IMR-90 (cell line): ENCODE measurements around the gene MYH11. TPM values are rescaled to one million over a fixed set of nuclear protein-coding genes. Genes with fewer than 3 reads are reported as not detected.

Source experiments
- ATAC-seq: fragments of 200-7000 bp; cut with Tn5 transposase; 2 replicates; pipeline ENCODE4 v1.9.1; 2020; ENCODE audit warnings: low read depth, mild to moderate bottlenecking, moderate library complexity
- BruUV-seq: library from RNA; stranded (reverse); fragments of 400-500 nt; replicated peaks from 2 replicates; lab custom pipeline; 2021; lab: Mats Ljungman, UMichigan
- CTCF ChIA-PET: fragments of 300-600 bp; formaldehyde crosslinking; extraction: SDS; loops from one replicate; lab custom pipeline; 2021; ENCODE audit warnings: antibody characterized with exemption; lab: Yijun Ruan, JAX
- POLR2A ChIA-PET: fragments of 300-600 bp; sonication (Branson Sonifier 250); formaldehyde crosslinking; loops from one replicate; lab custom pipeline; 2022; ENCODE audit warnings: antibody characterized with exemption; ENCODE audit not compliant: unreplicated experiment; lab: Charles Lee
- DNase-seq: peaks from one replicate; pipeline ENCODE4 v3.0.0; 2013
- H2AFZ ChIP-seq: replicated peaks from 2 replicates; pipeline ENCODE3; 2013; ENCODE audit warnings: low read length, mild to moderate bottlenecking; ENCODE audit not compliant: poor library complexity
- H2AK5ac ChIP-seq: 2 replicates; pipeline ENCODE4 v1.6.1; 2013; ENCODE audit warnings: low read depth, low read length, inconsistent platforms
- H2AK9ac ChIP-seq: replicated peaks from 2 replicates; pipeline ENCODE3; 2013; ENCODE audit warnings: mild to moderate bottlenecking, low read depth, low read length, moderate library complexity; ENCODE audit not compliant: poor library complexity
- H2BK120ac ChIP-seq: 2 replicates; pipeline ENCODE4 v1.6.1; 2013; ENCODE audit warnings: low read depth, low read length, inconsistent platforms
- H2BK15ac ChIP-seq: 3 replicates; pipeline ENCODE4 v1.6.1; 2013; ENCODE audit warnings: low read depth, low read length, inconsistent platforms
- H2BK20ac ChIP-seq: 2 replicates; pipeline ENCODE4 v1.6.1; 2013; ENCODE audit warnings: low read depth, mild to moderate bottlenecking, inconsistent platforms, low read length, moderate library complexity
- H2BK5ac ChIP-seq: 2 replicates; pipeline ENCODE4 v1.6.1; 2013; ENCODE audit warnings: mild to moderate bottlenecking, low read depth, low read length, inconsistent platforms; ENCODE audit not compliant: poor library complexity, severe bottlenecking
- H3K14ac ChIP-seq: replicated peaks from 2 replicates; pipeline ENCODE4 v1.6.1; 2013; ENCODE audit warnings: low read depth, low read length, inconsistent platforms
- H3K18ac ChIP-seq: 2 replicates; pipeline ENCODE4 v1.6.1; 2013; ENCODE audit warnings: low read depth, low read length, control low read depth
- H3K23ac ChIP-seq: 2 replicates; pipeline ENCODE4 v1.6.1; 2013; ENCODE audit warnings: low read depth, low read length, inconsistent platforms
- H3K27ac ChIP-seq: 2 replicates; pipeline ENCODE4 v1.5.1; 2013; ENCODE audit warnings: mild to moderate bottlenecking, control low read depth, low read length; ENCODE audit not compliant: insufficient read depth
- H3K27me3 ChIP-seq: 2 replicates; pipeline ENCODE4 v1.6.1; 2013; ENCODE audit warnings: low read length; ENCODE audit not compliant: control insufficient read depth, insufficient read depth
- H3K36me3 ChIP-seq: 2 replicates; pipeline ENCODE4 v1.6.1; 2013; ENCODE audit warnings: low read length, mixed read lengths; ENCODE audit not compliant: control insufficient read depth, insufficient read depth
- H3K4ac ChIP-seq: 2 replicates; pipeline ENCODE4 v1.6.1; 2013; ENCODE audit warnings: low read depth, low read length, inconsistent platforms
- H3K4me1 ChIP-seq: 2 replicates; pipeline ENCODE4 v1.6.1; 2013; ENCODE audit warnings: low read length, mixed read lengths; ENCODE audit not compliant: control insufficient read depth, insufficient read depth
- H3K4me2 ChIP-seq: 2 replicates; pipeline ENCODE4 v1.6.1; 2013; ENCODE audit warnings: low read depth, mild to moderate bottlenecking, control low read depth, low read length, moderate library complexity
- H3K4me3 ChIP-seq: 2 replicates; pipeline ENCODE4 v1.5.1; 2013; ENCODE audit warnings: low read depth, mild to moderate bottlenecking, control low read depth, low read length, moderate library complexity; ENCODE audit not compliant: insufficient read depth
- H3K56ac ChIP-seq: 2 replicates; pipeline ENCODE4 v1.6.1; 2013; ENCODE audit warnings: low read length, inconsistent platforms; ENCODE audit not compliant: insufficient read depth; ENCODE audit errors: extremely low read depth
- H3K79me1 ChIP-seq, 2 experiments: 2 replicates each; pipeline ENCODE4 v1.6.1; 2013; ENCODE audit warnings: low read length in 2 of 2, inconsistent platforms in 1 of 2, low read depth in 1 of 2
- H3K9ac ChIP-seq: 2 replicates; pipeline ENCODE4 v1.6.1; 2013; ENCODE audit warnings: low read depth, low read length, control low read depth
- H3K9me1 ChIP-seq: 2 replicates; pipeline ENCODE4 v1.6.1; 2013; ENCODE audit warnings: low read length, inconsistent platforms; ENCODE audit not compliant: insufficient read depth
- H3K9me3 ChIP-seq: 2 replicates; pipeline ENCODE4 v1.6.1; 2013; ENCODE audit warnings: low read length; ENCODE audit not compliant: control insufficient read depth, insufficient read depth
- H4K20me1 ChIP-seq: 2 replicates; pipeline ENCODE4 v1.6.1; 2013; ENCODE audit warnings: low read length, inconsistent platforms; ENCODE audit not compliant: insufficient read depth
- H4K5ac ChIP-seq: 2 replicates; pipeline ENCODE4 v1.6.1; 2013; ENCODE audit warnings: mild to moderate bottlenecking, low read depth, low read length, control low read depth
- H4K8ac ChIP-seq, 2 experiments: 2 replicates each; pipeline ENCODE4 v1.6.1; 2013; ENCODE audit warnings: low read depth in 2 of 2, low read length in 2 of 2, control low read depth in 1 of 2, inconsistent platforms in 1 of 2
- H4K91ac ChIP-seq: 2 replicates; pipeline ENCODE4 v1.6.1; 2013; ENCODE audit warnings: low read depth, low read length, inconsistent platforms; ENCODE audit not compliant: insufficient read depth
- BHLHE40 ChIP-seq: fragments of 150-350 bp; IDR thresholded peaks from 2 replicates; pipeline ENCODE4 v1.6.1; 2016; ENCODE audit warnings: mild to moderate bottlenecking, low read depth, low read length
- CHD1 ChIP-seq: IDR thresholded peaks from 2 replicates; pipeline ENCODE4 v1.6.1; 2012; ENCODE audit warnings: low read depth, low read length, improper control_type of control experiment
- ELK1 ChIP-seq: fragments of 150-350 bp; IDR thresholded peaks from 2 replicates; pipeline ENCODE4 v1.6.1; 2016; ENCODE audit warnings: low read depth, mild to moderate bottlenecking, low read length, moderate library complexity, borderline replicate concordance
- MAFK ChIP-seq: IDR thresholded peaks from 2 replicates; pipeline ENCODE4 v1.6.1; 2012; ENCODE audit warnings: low read depth, low read length, improper control_type of control experiment
- NFE2L2 ChIP-seq: fragments of 150-350 bp; IDR thresholded peaks from 2 replicates; pipeline ENCODE4 v1.6.1; 2016; ENCODE audit warnings: low read depth, mild to moderate bottlenecking, low read length
- RAD21 ChIP-seq: IDR thresholded peaks from 2 replicates; pipeline ENCODE4 v1.6.1; 2012; ENCODE audit warnings: low read length, improper control_type of control experiment
- RCOR1 ChIP-seq: IDR thresholded peaks from 2 replicates; pipeline ENCODE4 v1.6.1; 2012; ENCODE audit warnings: mild to moderate bottlenecking, low read length, improper control_type of control experiment; ENCODE audit not compliant: insufficient replicate concordance
- RFX5 ChIP-seq: IDR thresholded peaks from 2 replicates; pipeline ENCODE4 v1.8.0; 2012; ENCODE audit warnings: low read depth, mild to moderate bottlenecking, low read length, moderate library complexity
- SMC3 ChIP-seq: fragments of 150-350 bp; IDR thresholded peaks from 2 replicates; pipeline ENCODE4 v1.6.1; 2016; ENCODE audit warnings: low read depth, mild to moderate bottlenecking, antibody characterized with exemption, low read length, moderate library complexity
- WGBS, 2 experiments: methylation state at CpG; one replicate each; pipeline versions ENCODE4 v1.1.5 to v1.1.7; 2013; ENCODE audit warnings: missing lambda C conversion rate in 2 of 2; ENCODE audit not compliant: insufficient read length in 1 of 2; ENCODE audit errors: extremely low coverage in 2 of 2; 5-methylcytosine and 5-hydroxymethylcytosine counted together
- dilution Hi-C: fragments of 300-500 bp; cut with HindIII; formaldehyde crosslinking; loops from one replicate; pipeline ENCODE4 v1.14.3; 2018; ENCODE audit warnings: low sequenced_read_pairs; ENCODE audit not compliant: unreplicated experiment
- in situ Hi-C: fragments of 300-500 bp; cut with MboI; formaldehyde crosslinking; loops from 3 replicates; pipeline ENCODE4 v1.14.3; 2019; ENCODE audit warnings: low sequenced_read_pairs, inconsistent platforms, mixed read lengths
- intact Hi-C: fragments of 100-400 bp; cut with micrococcal nuclease; formaldehyde crosslinking; loops from 2 replicates; pipeline ENCODE4 v1.10.0; 2022
- polyA plus RNA-seq, 3 experiments: library from polyadenylated mRNA; depleted of rRNA; stranded (reverse); fragments of >200 nt; gene quantifications; 2 replicates each; pipeline ENCODE4 v1.2.3, GENCODE V29; 2012; ENCODE audit warnings: low replicate concordance in 1 of 3
- total RNA-seq: library from RNA; depleted of rRNA; stranded (reverse); fragments of >200 nt; gene quantifications from 2 replicates; pipeline ENCODE4 v1.2.3, GENCODE V29; 2012

The MYH11 gene
- total and polyA plus RNA-seq, 2 of the 4 experiments (the other 2 are of a cell fraction) = under 0.01 to 0.12 TPM

GRCh38 chr16:15749985-15750384 lies 106.8 kb downstream of the MYH11 start:
- no TSS peak for BruUV-seq
- H3K56ac ChIP-seq = no peak overlapping the region
- no peaks in the 10 kb centered on the region for H3K36me3 ChIP-seq
- no peaks in the 10 kb centered on the region for H3K79me1 ChIP-seq
- no peak overlapping the region for H4K91ac ChIP-seq
- no peak overlapping the region for H3K4ac ChIP-seq
- H4K5ac ChIP-seq = no peak overlapping the region
- no peak overlapping the region for H2AK9ac ChIP-seq
- H2AFZ ChIP-seq = no peak overlapping the region
- H3K9me1 ChIP-seq = no peaks in the 10 kb centered on the region
- no peaks in the 10 kb centered on the region for H3K27me3 ChIP-seq
- no peak overlapping the region for H3K4me2 ChIP-seq
- H3K23ac ChIP-seq = no peak overlapping the region
- no peak overlapping the region for H2BK5ac ChIP-seq
- TF ChIP-seq RAD21 (no peak), ELK1 (no peak), NFE2L2 (no peak), RFX5 (no peak), BHLHE40 (no peak), MAFK (no peak), RCOR1 (no peak), CHD1 (no peak), SMC3 (no peak)
- H3K18ac ChIP-seq = no peak overlapping the region
- DNase-seq = no peak
- H2BK20ac ChIP-seq = no peak overlapping the region
- WGBS, 2 experiments = 92% methylated on average over 14 of the region's 18 CpGs; no CpG with 5 or more reads in 1 of the 2 experiments
- in situ Hi-C loops (no loop called here), intact Hi-C loops (no loop called here), dilution Hi-C loops (no loop called here)
- H3K4me3 ChIP-seq = no peak overlapping the region
- no peak for ATAC-seq
- H2BK15ac ChIP-seq = no peak overlapping the region
- no peak overlapping the region for H4K8ac ChIP-seq
- H4K20me1 ChIP-seq = no peaks in the 10 kb centered on the region
- no peaks in the 10 kb centered on the region for H3K4me1 ChIP-seq
- no peak overlapping the region for H3K27ac ChIP-seq
- POLR2A ChIA-PET = no interaction called here
- H3K9ac ChIP-seq = no peak overlapping the region
- H3K14ac ChIP-seq = no peak overlapping the region
- no peak overlapping the region for H2AK5ac ChIP-seq
- no peak overlapping the region for H2BK120ac ChIP-seq
- CTCF ChIA-PET = no interaction called here
- no peaks in the 10 kb centered on the region for H3K9me3 ChIP-seq
